M059J (cell line): ENCODE data around the gene PEF1. TPM values are rescaled to one million over a fixed set of nuclear protein-coding genes. Genes with fewer than 3 reads are reported as not detected.

Source experiments
- DNase-seq: peaks from one replicate; pipeline ENCODE4 v3.0.0-alpha.2; 2012; ENCODE audit warnings: low read depth
- total RNA-seq: library from RNA; depleted of rRNA; stranded (reverse); fragments of >200 nt; shearing (Covaris generic); gene quantifications from 2 replicates; pipeline ENCODE4 v1.2.3, GENCODE V29; 2014

Gene PEF1
- total RNA-seq, 1 experiment from 2014 or later: 144 TPM

- no peak for DNase-seq
Measured at GRCh38 chr1:31628931-31629556, 15.6 kb downstream of the PEF1 start.

GRCh38 chr1:31627930-31628559 is 16.6 kb downstream of the PEF1 start:
- DNase-seq: no peak

GRCh38 chr1:31627301-31627929 is 17.3 kb downstream of the PEF1 start:
- DNase-seq: no peak

- peak; percentile 23 for DNase-seq
Measured at GRCh38 chr1:31626223-31627207, 18.2 kb downstream of the PEF1 start.

GRCh38 chr1:31625561-31626222 is 19.0 kb downstream of the PEF1 start:
- DNase-seq: peak; percentile 67

GRCh38 chr1:31624731-31625514 is 19.8 kb downstream of the PEF1 start:
- no peak for DNase-seq

GRCh38 chr1:31624309-31624708 is 20.4 kb downstream of the PEF1 start:
- no peak for DNase-seq

- no peak for DNase-seq
Measured at GRCh38 chr1:31623365-31623764, 21.3 kb downstream of the PEF1 start.

- no peak for DNase-seq
Measured at GRCh38 chr1:31621847-31622730, 22.6 kb downstream of the PEF1 start.

GRCh38 chr1:31621498-31621820 is 23.2 kb downstream of the PEF1 start:
- no peak for DNase-seq

GRCh38 chr1:31620631-31621497 is 23.8 kb downstream of the PEF1 start:
- no peak for DNase-seq

GRCh38 chr1:31618916-31619846 is 25.5 kb downstream of the PEF1 start:
- DNase-seq: no peak

- peak; percentile 29 for DNase-seq
Measured at GRCh38 chr1:31617916-31618746, 26.5 kb downstream of the PEF1 start.

- no peak for DNase-seq
Measured at GRCh38 chr1:31617218-31617915, 27.3 kb downstream of the PEF1 start, which contains the start of gene HCRTR1. Gene HCRTR1 (plus strand): TSS chr1:31617689. CDS start chr1:31619193, 1,504 bp downstream.

GRCh38 chr1:31615939-31616338 is 28.7 kb downstream of the PEF1 start:
- DNase-seq: no peak

GRCh38 chr1:31615414-31615813 is 29.3 kb downstream of the PEF1 start:
- DNase-seq: no peak
